Astrocyte (in vitro differentiated cells and primary cell): ENCODE measurements around the gene GARIN5B. TPM values are rescaled to one million over a fixed set of nuclear protein-coding genes. Genes with fewer than 3 reads are reported as not detected.

ENCODE experiments used
- DNase-seq: peaks from one replicate; pipeline ENCODE4 v3.0.0-alpha.2; 2010; ENCODE audit warnings: low read depth
- FAIRE-seq: peaks from 2 replicates; lab custom pipeline; 2011; peaks lifted over from hg19 to GRCh38; lab: Jason Lieb, UNC
- H2AFZ ChIP-seq: 2 replicates; pipeline ENCODE4 v1.6.0; 2012; ENCODE audit warnings: low read depth, low read length, inconsistent platforms
- H3K27ac ChIP-seq: 2 replicates; pipeline ENCODE4 v1.5.1; 2011; ENCODE audit warnings: low read depth, low read length, inconsistent platforms
- H3K27me3 ChIP-seq: 2 replicates; pipeline ENCODE4 v1.6.0; 2011; ENCODE audit warnings: low read length, inconsistent platforms; ENCODE audit not compliant: insufficient read depth
- H3K36me3 ChIP-seq: 2 replicates; pipeline ENCODE4 v1.5.1; 2011; ENCODE audit warnings: low read length, inconsistent platforms; ENCODE audit not compliant: insufficient read depth
- H3K4me1 ChIP-seq: 2 replicates; pipeline ENCODE4 v1.5.1; 2011; ENCODE audit warnings: low read length, inconsistent platforms; ENCODE audit not compliant: insufficient read depth
- H3K4me2 ChIP-seq: 2 replicates; pipeline ENCODE4 v1.6.0; 2012; ENCODE audit warnings: low read length, inconsistent platforms
- H3K4me3 ChIP-seq: 2 replicates; pipeline ENCODE4 v1.5.1; 2011; ENCODE audit warnings: low read depth, mild to moderate bottlenecking, low read length, inconsistent platforms; ENCODE audit not compliant: insufficient read depth
- H3K79me2 ChIP-seq: 2 replicates; pipeline ENCODE4 v1.6.0; 2012; ENCODE audit warnings: mild to moderate bottlenecking, low read length, inconsistent platforms; ENCODE audit not compliant: insufficient read depth
- H3K9ac ChIP-seq: 2 replicates; pipeline ENCODE4 v1.6.0; 2012; ENCODE audit warnings: mild to moderate bottlenecking, low read length, inconsistent platforms
- H3K9me3 ChIP-seq: 2 replicates; pipeline ENCODE4 v1.5.1; 2012; ENCODE audit warnings: low read depth, mild to moderate bottlenecking, low read length, inconsistent platforms; ENCODE audit not compliant: insufficient read depth
- H4K20me1 ChIP-seq: 2 replicates; pipeline ENCODE4 v1.6.0; 2012; ENCODE audit warnings: low read length, inconsistent platforms; ENCODE audit not compliant: insufficient read depth
- H3K27ac Mint-ChIP-seq: one replicate; pipeline ENCODE4 v1.8.0; 2021; ENCODE audit warnings: mild to moderate bottlenecking, mixed read lengths; ENCODE audit not compliant: unreplicated experiment
- H3K27me3 Mint-ChIP-seq: one replicate; pipeline ENCODE4 v1.8.0; 2021; ENCODE audit warnings: low read depth, mixed read lengths; ENCODE audit not compliant: unreplicated experiment
- H3K36me3 Mint-ChIP-seq: one replicate; pipeline ENCODE4 v1.8.0; 2021; ENCODE audit warnings: low read depth, mixed read lengths; ENCODE audit not compliant: unreplicated experiment
- H3K4me1 Mint-ChIP-seq: one replicate; pipeline ENCODE4 v1.8.0; 2021; ENCODE audit warnings: low read depth, mixed read lengths; ENCODE audit not compliant: unreplicated experiment
- H3K4me3 Mint-ChIP-seq: one replicate; pipeline ENCODE4 v1.8.0; 2021; ENCODE audit warnings: mild to moderate bottlenecking, moderate library complexity, mixed read lengths; ENCODE audit not compliant: unreplicated experiment
- H3K9me3 Mint-ChIP-seq: one replicate; pipeline ENCODE4 v1.8.0; 2021; ENCODE audit warnings: mild to moderate bottlenecking, mixed read lengths; ENCODE audit not compliant: unreplicated experiment
- CTCF ChIP-seq: IDR thresholded peaks from 2 replicates; pipeline ENCODE4 v1.5.1; 2011; ENCODE audit warnings: low read depth, mild to moderate bottlenecking, inconsistent platforms, low read length, moderate library complexity; ENCODE audit not compliant: insufficient read depth
- EZH2 ChIP-seq: IDR thresholded peaks from 2 replicates; pipeline ENCODE4 v1.6.1; 2012; ENCODE audit warnings: mild to moderate bottlenecking, low read length, inconsistent platforms; ENCODE audit not compliant: insufficient read depth
- total RNA-seq: library from RNA; stranded (reverse); gene quantifications from 2 replicates; pipeline ENCODE4 v1.2.1, GENCODE V29; 2021

The GARIN5B gene
- total RNA-seq, 1 donor from 2014 or later: 0.20 TPM

- FAIRE-seq: no peak
These were observed 42.1 kb downstream of the GARIN5B start for GRCh38 chr19:55320844-55321419.

GRCh38 chr19:55319785-55320184 is 43.3 kb downstream of the GARIN5B start:
- Mint-ChIP-seq H3K27ac (no peak overlapping the region), H3K27me3 (peaks cover 22% of the 10 kb centered on the region), H3K9me3 (no peaks in the 10 kb centered on the region), H3K4me3 (peak overlapping the region; percentile 34), H3K36me3 (no peaks in the 10 kb centered on the region), H3K4me1 (peaks cover 1% of the 10 kb centered on the region)
- no peaks in the 10 kb centered on the region for H3K27me3 ChIP-seq
- H4K20me1 ChIP-seq: no peaks in the 10 kb centered on the region
- no peaks in the 10 kb centered on the region for H3K4me1 ChIP-seq
- peak overlapping the region; percentile 69 for H3K4me2 ChIP-seq
- no peaks in the 10 kb centered on the region for H3K9me3 ChIP-seq
- DNase-seq (no peak), FAIRE-seq (no peak)
- no peak overlapping the region for H3K27ac ChIP-seq
- no peaks in the 10 kb centered on the region for H3K79me2 ChIP-seq
- no peak for TF ChIP-seq EZH2
- TF ChIP-seq CTCF: no peak
- peak overlapping the region; percentile 87 for H2AFZ ChIP-seq
- no peak overlapping the region for H3K9ac ChIP-seq
- H3K36me3 ChIP-seq: no peaks in the 10 kb centered on the region
- H3K4me3 ChIP-seq: no peak overlapping the region

More at GRCh38 chr19:55320844-55321419, 42.1 kb downstream of the GARIN5B start:
- no peak for DNase-seq
- Mint-ChIP-seq H3K4me1 (peaks cover 1% of the 10 kb centered on the region), H3K36me3 (no peaks in the 10 kb centered on the region), H3K27ac (no peak overlapping the region), H3K27me3 (peaks cover 22% of the 10 kb centered on the region), H3K4me3 (no peak overlapping the region), H3K9me3 (no peaks in the 10 kb centered on the region)
- no peak overlapping the region for H3K27ac ChIP-seq
- H3K4me2 ChIP-seq: no peak overlapping the region
- TF ChIP-seq CTCF: no peak
- TF ChIP-seq EZH2: no peak
- no peak overlapping the region for H3K4me3 ChIP-seq
- no peaks in the 10 kb centered on the region for H4K20me1 ChIP-seq
- no peaks in the 10 kb centered on the region for H3K79me2 ChIP-seq
- no peaks in the 10 kb centered on the region for H3K27me3 ChIP-seq
- no peaks in the 10 kb centered on the region for H3K4me1 ChIP-seq
- H3K36me3 ChIP-seq: no peaks in the 10 kb centered on the region
- no peak overlapping the region for H2AFZ ChIP-seq
- no peaks in the 10 kb centered on the region for H3K9me3 ChIP-seq
- H3K9ac ChIP-seq: no peak overlapping the region

DNA sequence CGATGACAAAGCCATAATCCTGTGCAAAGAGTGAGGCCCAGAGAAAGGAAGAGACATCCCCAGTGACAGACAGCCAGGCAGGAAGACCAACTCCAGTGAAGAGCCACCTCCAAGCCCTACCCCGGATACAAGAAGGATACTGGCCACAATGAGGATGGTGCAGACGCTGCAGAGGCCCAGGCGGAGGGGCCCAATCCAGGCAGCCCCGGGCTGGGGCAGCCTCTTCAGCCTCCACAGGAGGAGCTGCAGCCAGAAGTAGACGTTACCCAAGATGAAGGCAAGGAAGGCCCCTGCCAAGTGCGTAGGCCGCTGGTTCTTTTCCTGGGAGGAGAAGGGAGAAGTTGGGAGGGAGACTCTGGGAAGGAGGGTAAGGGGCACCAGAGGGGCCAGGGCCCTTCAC is 46.4 kb downstream of the GARIN5B start:
- no peak overlapping the region for H3K4me2 ChIP-seq
- H3K4me3 Mint-ChIP-seq: no peak overlapping the region
- no peaks in the 10 kb centered on the region for H3K79me2 ChIP-seq
- H3K27ac Mint-ChIP-seq: no peak overlapping the region
- H4K20me1 ChIP-seq: no peaks in the 10 kb centered on the region
- no peak for TF ChIP-seq EZH2
- no peak for TF ChIP-seq CTCF
- DNase-seq (no peak), FAIRE-seq (no peak)
- H3K27me3 Mint-ChIP-seq: peaks cover 9% of the 10 kb centered on the region
- no peak overlapping the region for H3K27ac ChIP-seq
- no peaks in the 10 kb centered on the region for H3K9me3 ChIP-seq
- H3K9me3 Mint-ChIP-seq: no peaks in the 10 kb centered on the region
- no peak overlapping the region for H3K4me3 ChIP-seq
- no peak overlapping the region for H3K9ac ChIP-seq
- no peak overlapping the region for H2AFZ ChIP-seq
- peaks cover 6% of the 10 kb centered on the region for H3K36me3 Mint-ChIP-seq
- H3K4me1 ChIP-seq: no peaks in the 10 kb centered on the region
- H3K27me3 ChIP-seq: no peaks in the 10 kb centered on the region
- H3K36me3 ChIP-seq: no peaks in the 10 kb centered on the region
- no peaks in the 10 kb centered on the region for H3K4me1 Mint-ChIP-seq
